ENCODE results near the gene HIC2.
"Not testable (repeated sequence)": the region's sequence is repeated elsewhere in the genome, so short reads cannot be mapped to it uniquely, and the experiment has no call there.

Gene HIC2

GRCh38 chr22:21450858-21451353 lies 33.7 kb downstream of the HIC2 start:
- H3K27ac ChIP-seq = no peak overlapping the region
- no peak overlapping the region for H3K4me3 ChIP-seq (ENCODE audit: low read depth, low read length)
- peaks cover 11% of the 10 kb centered on the region for H3K36me3 ChIP-seq (replicated peaks)
- no peaks in the 10 kb centered on the region for H3K27me3 ChIP-seq (replicated peaks)
- TF ChIP-seq CTCF (IDR thresholded peaks at IDR 0.05; ENCODE audit: low read depth, low read length, missing control alignments) = no peak
- in situ Hi-C loops (cut with HindIII; ENCODE audit: low pct_ligation_motif_present, low sequenced_read_pairs) = no loop called here
- DNase-seq = no peak

- in situ Hi-C loops (cut with HindIII; ENCODE audit: low pct_ligation_motif_present, low sequenced_read_pairs) = no loop called here
- no peak for DNase-seq
Observed at GRCh38 chr22:21451545-21452520, 34.7 kb downstream of the HIC2 start.

GRCh38 chr22:21452666-21453065 lies 35.5 kb downstream of the HIC2 start:
- H3K27me3 ChIP-seq (replicated peaks); H3K36me3 ChIP-seq (replicated peaks); DNase-seq; in situ Hi-C loops (cut with HindIII; ENCODE audit: low pct_ligation_motif_present, low sequenced_read_pairs); H3K4me3 ChIP-seq (ENCODE audit: low read depth, low read length); H3K27ac ChIP-seq: not testable (repeated sequence)

More at GRCh38 chr22:21451545-21452520, 34.7 kb downstream of the HIC2 start:
- no peaks in the 10 kb centered on the region for H3K27me3 ChIP-seq (replicated peaks)
- peaks cover 2% of the 10 kb centered on the region for H3K36me3 ChIP-seq (replicated peaks)
- no peak overlapping the region for H3K27ac ChIP-seq
- no peak for TF ChIP-seq CTCF (IDR thresholded peaks at IDR 0.05; ENCODE audit: low read depth, low read length, missing control alignments)
- H3K4me3 ChIP-seq (ENCODE audit: low read depth, low read length) = no peak overlapping the region

- H3K36me3 ChIP-seq (replicated peaks); H3K27me3 ChIP-seq (replicated peaks); H3K27ac ChIP-seq; in situ Hi-C loops (cut with HindIII; ENCODE audit: low pct_ligation_motif_present, low sequenced_read_pairs); H3K4me3 ChIP-seq (ENCODE audit: low read depth, low read length); DNase-seq: not testable (repeated sequence)
Observed at GRCh38 chr22:21454998-21455333, 37.8 kb downstream of the HIC2 start.

GRCh38 chr22:21455334-21456089 lies 38.3 kb downstream of the HIC2 start:
- in situ Hi-C loops (cut with HindIII; ENCODE audit: low pct_ligation_motif_present, low sequenced_read_pairs) = no loop called here
- H3K27me3 ChIP-seq (replicated peaks) = no peaks in the 10 kb centered on the region
- H3K27ac ChIP-seq = no peak overlapping the region
- no peak for DNase-seq
- H3K4me3 ChIP-seq (ENCODE audit: low read depth, low read length) = no peak overlapping the region
- TF ChIP-seq CTCF (IDR thresholded peaks at IDR 0.05; ENCODE audit: low read depth, low read length, missing control alignments) = no peak
- no peaks in the 10 kb centered on the region for H3K36me3 ChIP-seq (replicated peaks)

- no peak for DNase-seq
- Histone ChIP-seq H3K4me3 (ENCODE audit: low read depth, low read length) (no peak overlapping the region), H3K27ac (no peak overlapping the region), H3K27me3 (replicated peaks) (no peaks in the 10 kb centered on the region), H3K36me3 (replicated peaks) (no peaks in the 10 kb centered on the region)
- in situ Hi-C loops (cut with HindIII; ENCODE audit: low pct_ligation_motif_present, low sequenced_read_pairs) = no loop called here
- TF ChIP-seq CTCF (IDR thresholded peaks at IDR 0.05; ENCODE audit: low read depth, low read length, missing control alignments) = no peak
Observed at GRCh38 chr22:21457023-21457787, 40.0 kb downstream of the HIC2 start.

- in situ Hi-C loops (cut with HindIII; ENCODE audit: low pct_ligation_motif_present, low sequenced_read_pairs); DNase-seq; H3K36me3 ChIP-seq (replicated peaks); H3K27me3 ChIP-seq (replicated peaks); H3K4me3 ChIP-seq (ENCODE audit: low read depth, low read length); H3K27ac ChIP-seq: not testable (repeated sequence)
Observed at GRCh38 chr22:21462672-21463071, 45.5 kb downstream of the HIC2 start.

- H3K27ac ChIP-seq; H3K27me3 ChIP-seq (replicated peaks); in situ Hi-C loops (cut with HindIII; ENCODE audit: low pct_ligation_motif_present, low sequenced_read_pairs); H3K36me3 ChIP-seq (replicated peaks); DNase-seq: not testable (repeated sequence)
- H3K4me3 ChIP-seq (ENCODE audit: low read depth, low read length) = peak within 1 kb of the TSS; percentile 49
Observed at GRCh38 chr22:21467337-21468193, 50.4 kb downstream of the HIC2 start, which contains the start of gene TMEM191C. Gene TMEM191C (plus strand): TSS chr22:21467387. CDS start chr22:21467460, 73 bp downstream.

Data from brain microvascular endothelial cell (primary cell).